GM12878 (cell line): Measurements from ENCODE around the gene IFT52.

ENCODE experiments used
- ATF2 ChIP-seq: IDR thresholded peaks from 2 replicates; pipeline ENCODE4 v1.6.1; 2012; ENCODE audit warnings: low read length, inconsistent platforms
- CREB1 ChIP-seq: IDR thresholded peaks from 2 replicates; pipeline ENCODE4 v1.6.1; 2012; ENCODE audit warnings: low read depth, mild to moderate bottlenecking, inconsistent platforms
- CTCF ChIP-seq, 3 experiments: IDR thresholded peaks in 2 of 3; conservative IDR thresholded peaks in 1 of 3; 2 replicates each; pipeline ENCODE4 v1.5.1; 2011; ENCODE audit warnings: low read depth in 3 of 3, low read length in 3 of 3, mild to moderate bottlenecking in 3 of 3, control low read depth in 2 of 3, moderate library complexity in 2 of 3, inconsistent platforms in 1 of 3, mixed read lengths in 1 of 3; ENCODE audit not compliant: control insufficient read depth in 2 of 3, insufficient read depth in 1 of 3; ENCODE audit errors: extremely low read depth in 1 of 3
- E2F8 ChIP-seq: fragments of 450-650 bp; IDR thresholded peaks from 2 replicates; pipeline ENCODE4 v1.6.1; 2018; ENCODE audit warnings: mild to moderate bottlenecking, low read depth, moderate library complexity; ENCODE audit not compliant: partially characterized antibody
- ELK1 ChIP-seq: IDR thresholded peaks from 2 replicates; pipeline ENCODE4 v1.6.1; 2012; ENCODE audit warnings: low read depth, low read length, improper control_type of control experiment
- NFYB ChIP-seq: IDR thresholded peaks from 2 replicates; pipeline ENCODE4 v1.6.1; 2011; ENCODE audit warnings: low read depth, mild to moderate bottlenecking, low read length, improper control_type of control experiment, moderate library complexity; ENCODE audit not compliant: insufficient read depth
- POLR2AphosphoS5 ChIP-seq: IDR thresholded peaks from 2 replicates; pipeline ENCODE4 v1.6.1; 2011; ENCODE audit warnings: mild to moderate bottlenecking, low read length, inconsistent platforms
- SMC3 ChIP-seq: IDR thresholded peaks from 2 replicates; pipeline ENCODE4 v1.6.1; 2011; ENCODE audit warnings: low read length, improper control_type of control experiment, borderline replicate concordance
- TARDBP ChIP-seq: IDR thresholded peaks from 2 replicates; pipeline ENCODE4 v1.6.1; 2016; ENCODE audit warnings: borderline replicate concordance
- TCF3 ChIP-seq: IDR thresholded peaks from 2 replicates; pipeline ENCODE4 v1.6.1; 2012; ENCODE audit warnings: low read depth, mild to moderate bottlenecking, low read length, borderline replicate concordance; ENCODE audit not compliant: insufficient read depth
- ZNF24 ChIP-seq: fragments of 450-650 bp; IDR thresholded peaks from 2 replicates; pipeline ENCODE4 v1.6.1; 2017; ENCODE audit warnings: antibody characterized with exemption, mild to moderate bottlenecking
- ZNF384 ChIP-seq: IDR thresholded peaks from 2 replicates; pipeline ENCODE4 v1.6.1; 2012; ENCODE audit warnings: low read depth, mild to moderate bottlenecking, low read length, improper control_type of control experiment, borderline replicate concordance

- TF ChIP-seq CTCF (IDR thresholded peaks at IDR 0.05 in 2 of 3, conservative IDR thresholded peaks at IDR 0.05 in 1 of 3; ENCODE audit: control insufficient read depth in 2 of 3, extremely low read depth in 1 of 3, insufficient read depth in 1 of 3, low read depth in 3 of 3, low read length in 3 of 3) = no peak
- no peak for TF ChIP-seq ATF2
- no peak for TF ChIP-seq TARDBP
- TF ChIP-seq ZNF384 = no peak
- TF ChIP-seq POLR2AphosphoS5 = no peak
- TF ChIP-seq E2F8 = no peak
- no peak for TF ChIP-seq SMC3
- no peak for TF ChIP-seq TCF3
- no peak for TF ChIP-seq NFYB
- TF ChIP-seq CREB1 = no peak
- TF ChIP-seq ZNF24 = no peak
- no peak for TF ChIP-seq ELK1
Measured at GRCh38 chr20:43650997-43651525, 60.3 kb downstream of the IFT52 start.
